GM21723 (cell line): Measurements from ENCODE around the gene IL20RB.
"Not testable (repeated sequence)": the region's sequence is repeated elsewhere in the genome, so short reads cannot be mapped to it uniquely, and the experiment has no call there.

Experiments used
- ATAC-seq: cut with Tn5 transposase; IDR thresholded peaks from one replicate; pipeline ENCODE4 v1.9.1; 2021; ENCODE audit warnings: mild to moderate bottlenecking, moderate library complexity; ENCODE audit not compliant: unreplicated experiment

IL20RB gene

DNA sequence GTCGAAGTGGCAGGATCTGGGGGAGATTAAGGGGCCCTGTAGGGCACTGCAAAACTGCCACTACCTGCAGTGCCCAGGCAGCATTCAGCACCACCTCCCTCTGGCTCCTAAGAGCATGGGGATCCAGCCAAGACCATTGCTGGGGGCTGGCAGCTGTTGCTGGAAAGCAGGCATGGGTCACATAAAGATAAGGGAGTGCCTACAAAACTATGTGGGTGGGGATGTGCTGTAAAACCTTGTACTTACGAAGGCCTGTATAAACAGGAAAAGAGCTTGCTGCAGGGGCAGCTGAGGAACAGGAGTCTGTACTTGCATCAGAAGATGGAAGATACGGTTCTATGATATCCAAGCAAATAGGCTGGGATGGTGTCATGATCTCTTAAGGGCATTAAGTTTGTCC is 27.1 kb downstream of the IL20RB start:
- ATAC-seq, result no peak

DNA sequence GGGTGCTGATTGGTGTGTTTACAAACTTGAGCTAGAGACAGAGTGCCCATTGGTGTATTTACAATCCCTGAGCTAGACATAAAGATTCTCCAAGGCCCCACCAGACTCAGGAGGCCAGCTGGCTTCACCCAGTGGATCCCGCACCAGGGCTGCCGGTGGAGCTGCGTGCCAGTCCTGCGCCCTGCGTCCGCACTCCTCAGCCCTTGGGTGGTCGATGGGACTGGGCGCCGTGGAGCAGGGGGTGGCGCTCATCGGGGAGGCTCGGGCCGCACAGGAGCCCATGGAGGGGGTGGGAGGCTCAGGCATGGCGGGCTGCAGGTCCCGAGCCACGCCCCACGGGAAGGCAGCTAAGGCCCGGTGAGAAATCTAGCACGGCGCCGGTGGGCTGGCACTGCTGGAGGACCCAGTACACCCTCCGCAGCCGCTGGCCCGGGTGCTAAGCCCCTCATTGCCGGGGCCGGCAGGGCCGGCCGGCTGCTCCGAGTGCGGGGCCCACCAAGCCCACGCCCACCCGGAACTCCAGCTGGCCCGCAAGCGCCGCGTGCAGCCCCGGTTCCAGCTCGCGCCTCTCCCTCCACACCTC is 29.7 kb downstream of the IL20RB start:
- ATAC-seq, result not testable (repeated sequence)

DNA sequence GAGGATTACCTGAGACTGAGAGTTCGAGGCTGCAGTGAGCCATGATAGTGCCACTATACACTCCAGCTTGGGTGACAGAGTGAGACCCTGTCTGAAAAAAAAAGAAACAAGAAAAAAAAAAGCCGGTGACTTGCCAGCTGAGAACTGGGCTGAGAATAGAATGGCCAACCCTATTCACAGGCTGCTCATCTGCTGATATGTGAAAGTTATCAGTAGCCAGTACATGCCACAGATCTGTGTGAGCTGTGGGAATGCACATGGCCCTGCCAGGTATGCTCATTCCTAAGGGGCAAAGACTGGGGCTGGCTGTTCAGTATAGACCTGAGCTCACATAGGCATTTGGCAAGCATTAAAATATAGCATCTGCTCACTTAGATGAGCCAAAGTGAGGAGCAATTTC is 30.9 kb downstream of the IL20RB start:
- ATAC-seq, result no peak

DNA sequence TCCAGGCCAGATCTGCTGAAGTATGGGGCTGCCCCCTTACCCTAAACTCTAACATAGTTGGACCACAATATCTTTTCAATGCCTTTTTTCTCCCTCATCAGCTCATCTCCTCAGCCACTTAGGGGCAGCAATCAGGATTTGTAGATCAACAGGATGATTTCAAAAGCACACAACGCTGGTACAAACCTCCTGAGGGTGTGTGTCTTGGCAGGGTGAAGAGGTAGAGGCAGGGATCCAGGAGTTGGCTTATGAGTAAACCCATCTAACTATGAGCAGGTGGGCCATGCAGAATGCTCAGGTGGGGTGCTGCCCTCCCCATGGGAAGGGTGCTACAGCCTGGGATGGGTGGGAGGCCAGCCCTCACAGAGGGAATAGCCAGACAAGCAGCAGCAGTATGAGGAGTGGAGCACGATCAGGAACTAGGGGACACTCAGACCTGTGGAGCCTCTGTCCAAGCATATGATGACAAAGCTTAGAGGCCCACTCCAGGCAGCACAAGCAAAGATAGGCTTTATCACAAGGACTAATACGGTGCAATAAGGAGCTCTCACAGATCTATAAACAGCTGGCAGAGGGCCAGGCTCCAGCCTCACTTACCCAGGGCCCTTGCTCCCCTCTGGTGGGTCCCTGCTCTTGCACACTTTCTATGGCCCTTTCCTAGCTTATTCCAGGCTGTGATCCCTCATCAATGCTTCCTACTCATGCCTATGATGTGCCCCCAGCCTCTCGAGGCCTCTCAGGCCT is 32.2 kb downstream of the IL20RB start:
- no peak for ATAC-seq

DNA sequence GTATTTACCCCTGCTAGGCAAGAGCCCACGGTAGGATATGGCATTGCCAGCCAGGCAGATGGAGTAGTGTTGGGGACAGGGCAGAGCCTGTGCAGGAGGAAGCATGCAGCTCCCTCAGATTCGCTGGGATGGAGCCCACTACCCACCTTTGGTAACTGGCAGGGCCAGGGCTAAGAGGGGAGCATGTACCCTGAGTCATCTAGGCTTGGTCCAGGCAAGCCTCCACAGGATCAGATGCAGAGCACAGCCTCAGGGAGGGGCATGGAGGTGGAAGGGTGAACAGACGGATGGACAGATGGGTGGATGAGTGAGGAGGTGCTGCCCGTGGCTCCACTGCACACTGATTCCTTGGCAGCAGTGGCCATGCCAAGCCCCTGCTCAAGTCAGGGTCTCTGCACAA is 33.0 kb downstream of the IL20RB start:
- no peak for ATAC-seq

DNA sequence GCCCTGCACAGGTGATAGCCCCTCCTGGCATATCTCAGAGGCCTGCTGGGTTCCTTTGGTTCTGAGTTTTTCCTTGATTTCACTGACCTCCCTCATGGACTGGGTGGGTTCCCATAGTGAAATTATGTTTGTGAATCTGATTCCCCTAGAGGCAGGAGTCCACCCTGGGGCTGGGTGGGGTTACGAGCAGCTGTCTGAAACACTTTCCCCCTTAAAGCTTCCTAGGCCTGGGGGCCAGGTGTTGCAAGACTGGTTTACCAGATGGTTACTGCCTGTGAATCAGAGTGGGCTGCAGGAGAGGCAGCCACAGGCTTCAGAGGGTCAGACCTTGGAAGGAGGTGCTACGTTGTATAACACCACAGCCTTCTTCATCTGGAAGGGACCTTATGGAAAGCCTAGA is 34.3 kb downstream of the IL20RB start:
- no peak for ATAC-seq

DNA sequence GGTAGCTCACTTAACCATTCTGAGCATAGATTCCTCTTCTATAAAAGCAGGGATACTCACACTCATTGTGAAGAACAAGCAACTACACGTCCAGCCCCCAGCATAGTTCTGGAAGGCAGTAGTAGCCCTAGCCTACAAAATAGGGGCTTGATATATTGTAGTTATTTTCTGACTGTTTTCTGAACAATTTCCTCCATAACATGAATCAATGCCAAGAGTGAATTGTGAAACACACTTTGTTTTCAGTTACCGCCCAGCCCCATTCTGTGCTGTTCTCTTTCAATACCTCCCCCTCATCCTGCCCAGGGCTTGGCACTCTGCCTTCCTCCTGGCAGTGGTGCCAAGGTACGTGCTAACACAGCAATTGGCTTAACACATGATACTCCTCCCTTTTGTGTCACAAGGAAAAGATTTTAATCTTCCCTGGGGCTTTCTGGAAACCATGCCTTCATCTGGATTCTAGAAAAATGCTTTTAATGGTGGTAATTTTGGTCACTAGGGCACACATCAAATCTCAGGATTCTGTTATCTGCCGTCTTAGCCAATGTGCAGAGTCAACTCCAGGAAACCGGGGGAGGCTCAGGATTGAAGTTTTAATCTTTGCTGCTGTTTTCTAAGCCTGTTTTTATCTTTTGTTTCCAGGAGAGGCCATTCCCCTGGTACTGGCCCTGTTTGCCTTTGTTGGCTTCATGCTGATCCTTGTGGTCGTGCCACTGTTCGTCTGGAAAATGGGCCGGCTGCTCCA is 37.2 kb downstream of the IL20RB start:
- no peak for ATAC-seq

DNA sequence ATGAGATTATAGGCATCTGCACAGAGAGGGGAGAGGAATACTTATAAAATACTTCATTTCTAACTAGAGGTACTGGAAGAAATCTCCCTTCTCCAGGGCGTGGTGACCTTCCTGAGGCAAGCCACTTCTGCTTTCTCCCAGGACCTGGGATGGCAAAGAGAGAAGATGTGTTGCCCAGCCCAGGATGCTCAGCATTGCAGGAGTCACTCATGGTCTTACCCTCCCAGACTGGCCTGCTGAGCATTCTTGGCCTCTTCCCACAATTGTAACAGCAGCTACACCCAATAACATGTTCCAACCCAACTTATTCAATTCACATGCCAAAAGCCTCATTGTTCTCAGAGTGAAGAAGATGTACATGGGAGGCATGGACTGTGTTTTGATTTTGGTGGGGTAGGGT is 37.9 kb downstream of the IL20RB start:
- ATAC-seq, result no peak

DNA sequence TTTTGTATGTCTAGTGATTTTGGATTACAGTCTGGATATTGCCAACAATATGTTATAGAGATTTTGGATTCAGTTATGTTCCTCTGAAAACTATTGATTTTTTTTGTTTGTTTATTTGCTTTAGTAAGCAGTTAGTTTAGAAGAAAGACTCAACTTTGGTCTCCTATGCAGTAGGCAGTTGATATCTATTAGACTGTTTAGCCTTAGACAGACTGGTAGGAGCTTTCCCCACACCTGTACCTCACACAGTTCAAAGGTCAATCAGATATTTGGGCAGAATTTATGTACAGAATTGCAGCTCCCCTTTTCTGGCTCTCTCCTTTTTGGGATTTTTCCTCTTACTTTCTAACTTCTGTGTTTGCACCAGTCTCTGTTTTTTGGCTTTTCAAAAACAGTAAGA is 42.3 kb downstream of the IL20RB start:
- ATAC-seq, result no peak

DNA sequence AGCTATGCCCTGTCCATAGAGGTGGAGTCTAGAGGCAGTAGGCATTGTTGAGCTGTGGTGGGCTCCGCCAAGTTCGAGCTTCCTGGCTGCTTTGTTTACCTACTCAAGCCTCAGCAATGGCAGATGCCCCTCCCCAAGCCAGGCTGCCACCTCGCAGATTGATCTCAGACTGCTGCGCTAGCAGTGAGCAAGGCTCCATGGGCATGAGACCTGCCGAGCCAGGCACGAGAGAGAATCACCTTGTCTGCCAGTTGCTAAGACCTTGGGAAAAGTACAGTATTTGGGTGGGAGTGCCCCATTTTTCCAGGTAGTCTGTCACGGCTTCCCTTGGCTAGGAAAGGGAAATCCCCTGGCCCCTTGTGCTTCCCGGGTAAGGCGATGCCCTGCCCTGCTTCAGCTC is 49.6 kb downstream of the IL20RB start:
- not testable (repeated sequence) for ATAC-seq

DNA sequence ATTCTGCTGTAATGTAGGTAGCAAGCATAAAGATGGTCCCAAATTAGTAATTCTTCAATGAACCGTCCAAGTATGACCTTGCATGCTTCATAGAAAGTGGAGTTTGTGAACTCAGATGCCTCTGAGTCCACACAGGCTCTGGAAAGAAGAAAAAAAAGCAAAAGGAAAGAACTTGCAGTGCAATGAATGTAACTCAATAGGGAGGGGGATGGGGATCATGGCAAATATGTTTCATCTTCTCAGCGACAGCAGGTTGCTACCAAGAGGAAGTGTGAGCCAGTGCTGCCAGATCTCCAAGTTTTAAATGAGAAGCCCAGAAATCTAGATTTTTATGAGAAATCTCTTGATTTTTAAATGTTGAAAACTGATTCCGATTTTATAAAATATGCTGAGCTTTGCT is 50.3 kb downstream of the IL20RB start:
- no peak for ATAC-seq

DNA sequence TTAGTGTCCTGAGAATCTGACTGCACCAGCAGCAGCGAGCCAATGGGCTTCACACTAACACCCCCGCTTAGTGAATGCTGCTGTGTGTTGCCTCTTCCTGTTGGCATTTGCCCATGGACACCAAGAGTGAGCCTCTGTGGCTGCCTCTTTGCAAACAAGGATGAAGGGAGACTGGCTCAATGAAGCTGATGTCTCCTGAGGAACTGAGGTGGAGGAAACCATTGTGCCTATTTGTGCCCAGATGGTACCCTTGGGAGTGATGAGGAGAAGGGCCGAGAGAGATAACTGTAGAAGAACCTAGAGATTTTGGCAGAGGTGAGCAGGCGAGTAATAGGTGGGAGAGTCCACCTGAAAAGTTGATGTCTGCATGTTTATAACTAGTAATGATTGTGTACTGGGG is 51.2 kb downstream of the IL20RB start:
- ATAC-seq, result no peak

DNA sequence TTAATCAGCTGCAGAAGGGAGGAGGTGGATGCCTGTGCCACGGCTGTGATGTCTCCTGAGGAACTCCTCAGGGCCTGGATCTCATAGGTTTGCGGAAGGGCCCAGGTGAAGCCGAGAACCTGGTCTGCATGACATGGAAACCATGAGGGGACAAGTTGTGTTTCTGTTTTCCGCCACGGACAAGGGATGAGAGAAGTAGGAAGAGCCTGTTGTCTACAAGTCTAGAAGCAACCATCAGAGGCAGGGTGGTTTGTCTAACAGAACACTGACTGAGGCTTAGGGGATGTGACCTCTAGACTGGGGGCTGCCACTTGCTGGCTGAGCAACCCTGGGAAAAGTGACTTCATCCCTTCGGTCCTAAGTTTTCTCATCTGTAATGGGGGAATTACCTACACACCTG is 52.4 kb downstream of the IL20RB start:
- ATAC-seq, result no peak

DNA sequence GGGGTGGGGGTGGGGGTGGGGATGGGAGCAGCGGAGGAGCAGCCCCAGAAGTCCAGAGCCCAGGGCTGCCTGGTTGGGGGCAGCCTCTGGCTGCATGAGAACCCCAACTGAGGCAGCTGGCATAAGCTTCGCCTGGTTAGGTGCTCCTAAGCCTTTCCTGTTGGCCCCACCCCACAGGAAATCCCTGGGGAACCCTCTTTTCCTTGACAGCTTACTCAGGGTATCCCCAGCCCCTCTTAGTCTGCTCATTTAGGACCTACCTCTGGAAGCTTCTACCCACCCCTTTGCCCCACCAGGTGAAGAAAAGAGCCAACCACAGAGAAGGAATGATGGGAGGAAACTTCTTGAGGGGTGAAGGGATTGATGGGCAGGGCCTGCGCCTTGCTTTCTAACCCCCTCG is 53.4 kb downstream of the IL20RB start:
- ATAC-seq, result no peak

DNA sequence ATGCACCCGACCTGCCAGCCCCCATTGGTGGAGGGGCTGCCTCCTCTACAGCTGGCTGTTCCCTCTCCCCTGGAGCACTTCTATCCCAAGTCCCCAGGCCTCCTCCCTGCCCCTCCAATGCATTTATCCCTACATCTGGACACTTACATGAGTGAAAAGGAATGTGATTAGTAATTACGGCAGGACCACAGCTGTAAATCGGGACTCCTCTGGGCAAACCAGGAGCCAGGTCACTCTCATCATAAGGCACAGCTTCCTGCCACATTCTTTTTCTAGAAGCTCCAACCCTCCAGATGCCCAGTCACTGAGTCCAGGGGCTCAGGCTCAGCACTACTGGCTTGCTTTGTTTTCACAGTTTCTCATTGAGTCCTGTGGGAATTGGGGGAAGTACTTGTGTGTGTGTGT is 54.3 kb downstream of the IL20RB start:
- ATAC-seq, result no peak

DNA sequence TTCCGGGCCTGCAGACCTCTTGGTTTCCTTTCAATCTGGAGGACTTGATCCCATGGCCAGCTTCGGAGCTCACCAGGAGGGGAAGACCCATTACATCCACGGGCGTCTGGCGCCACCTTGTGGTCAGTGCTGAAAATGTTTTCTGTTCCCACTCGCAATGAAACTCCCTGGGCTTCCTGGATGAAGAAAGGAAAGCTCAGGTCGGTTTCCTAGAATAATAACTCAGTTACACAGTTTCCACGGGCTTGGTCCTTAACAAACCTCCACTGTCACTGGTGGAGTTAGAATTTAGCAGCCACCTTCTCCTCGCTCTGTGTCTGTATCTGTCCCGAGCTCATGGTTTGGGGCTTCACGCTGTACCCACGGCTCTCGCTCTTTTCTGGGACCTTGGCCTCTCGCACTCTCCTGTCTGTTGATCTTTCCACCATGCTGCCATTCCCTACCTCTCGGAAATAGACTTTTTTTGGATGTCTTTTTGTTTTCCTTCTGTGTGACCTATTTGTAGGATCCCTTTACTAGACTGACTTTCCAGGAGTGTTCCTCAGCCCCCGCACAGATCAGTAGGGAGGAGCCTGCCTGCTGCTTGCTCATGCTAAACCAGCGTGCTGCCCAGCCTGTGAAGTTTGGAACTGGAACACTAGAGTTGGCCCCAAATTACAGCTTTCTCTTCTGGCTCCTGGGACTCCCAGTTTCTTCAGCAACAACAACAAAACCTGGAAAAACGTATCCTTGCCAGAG is 56.3 kb downstream of the IL20RB start:
- peak; percentile 86 for ATAC-seq

DNA sequence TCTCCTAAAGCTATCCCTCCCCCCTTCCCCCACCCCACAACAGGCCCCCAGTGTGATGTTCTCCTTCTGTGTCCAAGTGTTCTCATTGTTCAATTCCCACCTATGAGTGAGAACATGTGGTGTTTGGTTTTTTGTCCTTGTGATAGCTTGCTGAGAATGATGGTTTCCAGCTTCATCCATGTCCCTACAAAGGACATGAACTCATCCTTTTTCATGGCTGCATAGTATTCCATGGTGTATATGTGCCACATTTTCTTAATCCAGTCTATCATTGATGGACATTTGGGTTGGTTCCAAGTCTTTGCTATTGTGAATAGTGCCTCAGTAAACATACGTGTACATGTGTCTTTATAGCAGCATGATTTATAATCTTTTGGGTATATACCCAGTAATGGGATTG is 59.5 kb downstream of the IL20RB start:
- not testable (repeated sequence) for ATAC-seq

DNA sequence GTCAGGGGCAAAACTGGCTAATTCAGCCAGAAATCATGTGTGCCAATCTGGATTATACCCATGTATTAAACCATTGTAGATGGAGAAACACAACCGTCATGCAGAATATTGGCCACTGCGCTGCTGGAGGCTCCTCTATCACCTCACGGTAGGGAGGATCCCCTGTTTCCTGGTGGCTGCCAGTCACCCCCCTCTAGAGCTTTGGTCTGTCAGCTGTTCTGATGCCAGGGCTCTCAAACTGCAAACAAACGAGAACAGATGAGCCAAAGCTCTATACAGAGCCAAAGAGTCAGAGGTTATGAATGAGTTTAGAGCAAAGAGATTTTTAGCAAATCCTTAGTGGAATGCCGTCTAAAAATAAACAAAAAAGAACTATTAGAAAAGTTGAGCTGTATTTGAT is 62.5 kb downstream of the IL20RB start:
- no peak for ATAC-seq

DNA sequence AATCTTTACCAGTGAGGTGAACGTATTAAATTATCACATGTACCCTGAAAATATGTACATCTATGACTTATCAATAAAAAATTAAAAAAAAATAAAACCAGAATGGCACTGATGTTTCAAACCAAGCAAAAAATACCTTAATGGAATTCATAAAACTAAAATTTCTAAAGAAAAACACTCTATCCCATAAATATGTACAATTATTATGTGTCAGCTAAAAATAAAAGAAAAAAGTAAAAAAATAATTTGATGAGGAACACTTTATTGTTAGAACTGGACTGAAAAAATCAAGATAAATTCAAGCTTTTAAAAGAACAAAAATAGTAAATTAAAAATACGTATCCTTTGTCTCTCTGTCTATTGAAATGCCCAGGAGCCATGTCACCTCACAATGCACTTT is 63.1 kb downstream of the IL20RB start:
- no peak for ATAC-seq

DNA sequence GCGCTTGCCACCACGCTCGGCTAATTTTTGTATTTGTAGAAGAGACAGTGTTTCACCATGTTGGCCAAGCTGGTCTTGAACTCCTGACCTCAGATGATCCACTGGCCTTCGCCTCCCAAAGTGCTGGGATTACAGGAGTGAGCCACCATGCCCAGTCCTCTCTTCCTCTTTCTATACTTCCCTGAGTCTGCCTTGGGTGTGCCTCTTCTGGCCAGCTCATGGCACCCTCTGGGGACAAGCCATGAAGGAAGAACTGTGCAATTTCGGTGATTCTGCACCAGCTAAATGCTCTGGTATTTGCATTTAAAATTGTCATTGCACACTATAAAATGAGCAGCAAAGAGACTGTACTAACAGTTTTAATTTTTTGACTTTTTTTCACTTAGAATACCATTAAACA is 66.6 kb downstream of the IL20RB start:
- no peak for ATAC-seq

DNA sequence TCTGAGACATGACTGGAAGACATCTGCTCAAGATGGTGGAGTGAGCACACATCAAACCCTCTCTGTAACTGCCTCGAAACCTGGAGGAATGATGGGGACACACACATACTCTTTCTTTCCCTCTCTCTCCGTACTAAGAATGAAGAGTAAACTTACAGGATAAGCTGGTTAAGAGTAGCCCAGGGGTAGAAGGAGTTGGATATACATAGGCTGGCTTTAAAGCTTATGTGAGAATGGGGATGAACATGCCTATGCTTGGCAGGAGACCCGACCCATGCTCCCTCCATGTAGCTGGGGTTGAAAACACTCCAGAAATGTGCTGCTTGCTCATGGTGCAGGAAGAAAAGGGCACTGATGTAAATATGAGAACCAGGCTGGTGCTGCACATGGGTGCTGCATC is 68.9 kb downstream of the IL20RB start:
- ATAC-seq, result no peak
